GM12891 (cell line): ENCODE results near the gene ARHGAP11A.
"Not testable (repeated sequence)": the region's sequence is repeated elsewhere in the genome, so short reads cannot be mapped to it uniquely, and the experiment has no call there.

Source experiments
- POLR2A ChIP-seq: IDR thresholded peaks from 2 replicates; pipeline ENCODE4 v1.6.1; 2011; ENCODE audit warnings: low read depth, low read length, control low read depth
- POLR2AphosphoS5 ChIP-seq: IDR thresholded peaks from 2 replicates; pipeline ENCODE4 v1.6.1; 2011; ENCODE audit warnings: low read depth, low read length, control low read depth
- SPI1 ChIP-seq: IDR thresholded peaks from 2 replicates; pipeline ENCODE4 v1.6.1; 2011; ENCODE audit warnings: low read depth, low read length, control low read depth
- TAF1 ChIP-seq: IDR thresholded peaks from 2 replicates; pipeline ENCODE4 v1.6.1; 2011; ENCODE audit warnings: low read depth, low read length, control low read depth

DNA sequence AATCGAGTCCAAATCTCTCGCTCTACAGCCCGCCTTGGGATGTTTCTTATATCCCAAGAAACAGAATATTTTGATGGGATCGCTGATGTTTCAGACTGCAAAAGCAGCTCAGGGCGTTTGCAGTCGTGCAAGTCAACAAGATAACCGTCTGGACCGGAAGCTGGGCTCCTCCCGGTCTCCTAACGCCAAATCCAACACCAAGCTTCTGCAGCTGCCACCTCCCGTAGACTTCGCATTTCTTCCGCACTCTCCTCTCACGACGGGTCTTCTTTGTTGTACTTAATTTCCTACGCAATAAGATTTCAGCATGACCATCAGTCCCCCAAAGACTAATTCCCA lies 623 bp upstream of the ARHGAP11A start:
- TF ChIP-seq POLR2A, TAF1, POLR2AphosphoS5, SPI1: not testable (repeated sequence)
